Measurements from ENCODE around the gene CSF2RB.

GRCh38 chr22:36982136-36982535 is 68.7 kb downstream of the CSF2RB start:
- TF ChIP-seq RAD21 (IDR thresholded peaks at IDR 0.05; ENCODE audit: low read depth) (no peak), NFIC (IDR thresholded peaks at IDR 0.05) (no peak), YY1 (IDR thresholded peaks at IDR 0.05; ENCODE audit: low read depth) (no peak), TAF1 (IDR thresholded peaks at IDR 0.05; ENCODE audit: low read depth) (no peak), REST (IDR thresholded peaks at IDR 0.05; ENCODE audit: low read depth) (no peak), EGR1 (IDR thresholded peaks at IDR 0.05) (no peak), CREB1 (IDR thresholded peaks at IDR 0.05; ENCODE audit: low read depth) (no peak), ZBTB7A (IDR thresholded peaks at IDR 0.05; ENCODE audit: low read depth) (no peak), MAX (IDR thresholded peaks at IDR 0.05) (no peak), EP300 (IDR thresholded peaks at IDR 0.05; ENCODE audit: borderline replicate concordance) (no peak), CEBPB (IDR thresholded peaks at IDR 0.05) (no peak)
